H1 (cell line): ENCODE measurements around the gene CALR. TPM values are rescaled to one million over a fixed set of nuclear protein-coding genes. Genes with fewer than 3 reads are reported as not detected.

Experiments used
- CTCF ChIA-PET: fragments of 300-600 bp; sonication (Branson Sonifier 250); formaldehyde crosslinking; loops from one replicate; lab custom pipeline; 2021; ENCODE audit not compliant: partially characterized antibody; lab: Charles Lee
- POLR2A ChIA-PET: fragments of 300-600 bp; sonication (Branson Sonifier 250); formaldehyde crosslinking; loops from one replicate; lab custom pipeline; 2021; ENCODE audit warnings: inconsistent platforms; ENCODE audit not compliant: partially characterized antibody; lab: Charles Lee
- DNase-seq, 2 experiments: peaks; one replicate each; pipeline versions ENCODE4 v3.0.0 to v3.0.0-alpha.2; 2010 to 2022; ENCODE audit warnings: low spot score in 2 of 2, low read depth in 1 of 2, mixed read lengths in 1 of 2
- FAIRE-seq: peaks from 2 replicates; lab custom pipeline; 2011; peaks lifted over from hg19 to GRCh38; lab: Jason Lieb, UNC
- H2AFZ ChIP-seq: 2 replicates; pipeline ENCODE4 v1.8.1; 2012; ENCODE audit warnings: low read length, inconsistent platforms
- H2AK5ac ChIP-seq: 2 replicates; pipeline ENCODE4 v1.6.1; 2013; ENCODE audit warnings: low read depth, low read length
- H2BK120ac ChIP-seq: replicated peaks from 2 replicates; pipeline ENCODE3; 2013; ENCODE audit warnings: low read depth, low read length, inconsistent platforms
- H2BK12ac ChIP-seq: 2 replicates; pipeline ENCODE4 v1.6.1; 2013; ENCODE audit warnings: low read depth, low read length
- H2BK15ac ChIP-seq: 2 replicates; pipeline ENCODE4 v1.6.1; 2013; ENCODE audit warnings: low read length
- H2BK20ac ChIP-seq: 2 replicates; pipeline ENCODE4 v1.6.1; 2013; ENCODE audit warnings: low read length
- H2BK5ac ChIP-seq: 2 replicates; pipeline ENCODE4 v1.6.1; 2013; ENCODE audit warnings: low read depth, low read length
- H3K14ac ChIP-seq: 2 replicates; pipeline ENCODE4 v1.6.1; 2013; ENCODE audit warnings: inconsistent platforms; ENCODE audit not compliant: insufficient read length
- H3K18ac ChIP-seq: 2 replicates; pipeline ENCODE4 v1.6.1; 2013; ENCODE audit warnings: low read length; ENCODE audit errors: extremely low read depth
- H3K23ac ChIP-seq: 2 replicates; pipeline ENCODE4 v1.6.1; 2013; ENCODE audit warnings: inconsistent platforms; ENCODE audit not compliant: insufficient read length
- H3K23me2 ChIP-seq: 2 replicates; pipeline ENCODE4 v1.6.1; 2013; ENCODE audit warnings: low read depth, low read length
- H3K27ac ChIP-seq: 2 replicates; pipeline ENCODE4 v1.6.1; 2011; ENCODE audit warnings: low read depth, low read length, inconsistent platforms
- H3K27me3 ChIP-seq, 4 experiments: replicated peaks in 1 of 4; 1 replicate in 1 of 4; 2 replicates in 3 of 4; pipeline versions ENCODE4 v1.6.1 to v1.8.1; 2011 to 2013; ENCODE audit warnings: low read length in 3 of 4, mild to moderate bottlenecking in 3 of 4, inconsistent platforms in 2 of 4, mixed read lengths in 2 of 4, moderate library complexity in 1 of 4; ENCODE audit not compliant: control insufficient read depth in 3 of 4, insufficient read depth in 3 of 4; ENCODE audit errors: extremely low read depth in 1 of 4
- H3K36me3 ChIP-seq, 4 experiments: 2 replicates each; pipeline versions ENCODE4 v1.6.1 to v1.8.1; 2011 to 2013; ENCODE audit warnings: mild to moderate bottlenecking in 4 of 4, low read length in 3 of 4, moderate library complexity in 2 of 4, control low read depth in 1 of 4, inconsistent platforms in 1 of 4; ENCODE audit not compliant: insufficient read depth in 4 of 4, control insufficient read depth in 2 of 4
- H3K4ac ChIP-seq: replicated peaks from 2 replicates; pipeline ENCODE3; 2013; ENCODE audit warnings: low read length, low read depth, mixed read lengths, inconsistent platforms; ENCODE audit not compliant: insufficient read length
- H3K4me1 ChIP-seq, 4 experiments: replicated peaks in 1 of 4; 1 replicate in 1 of 4; 2 replicates in 3 of 4; pipeline versions ENCODE4 v1.6.1 to v1.8.1; 2011 to 2013; ENCODE audit warnings: low read length in 3 of 4, inconsistent platforms in 2 of 4, mixed read lengths in 1 of 4; ENCODE audit not compliant: insufficient read depth in 4 of 4, control insufficient read depth in 3 of 4
- H3K4me2 ChIP-seq, 2 experiments: 2 replicates each; pipeline versions ENCODE4 v1.6.1 to v1.8.1; 2011 to 2013; ENCODE audit warnings: low read depth in 2 of 2, low read length in 2 of 2, control low read depth in 1 of 2, inconsistent platforms in 1 of 2, mild to moderate bottlenecking in 1 of 2; ENCODE audit not compliant: insufficient read depth in 1 of 2
- H3K4me3 ChIP-seq, 4 experiments: fragments of 200-600, 300-600 bp in 1 of 4; sonication (generic), shearing (Covaris generic), sonication (Bioruptor Twin) in 1 of 4; 2 replicates each; pipeline versions ENCODE4 v1.5.1 to v1.8.1; 2011 to 2016; ENCODE audit warnings: low read length in 4 of 4, low read depth in 3 of 4, control low read depth in 2 of 4, inconsistent platforms in 2 of 4, mild to moderate bottlenecking in 2 of 4, mixed read lengths in 1 of 4, moderate library complexity in 1 of 4; ENCODE audit not compliant: insufficient read depth in 2 of 4; ENCODE audit errors: extremely low read depth in 1 of 4
- H3K56ac ChIP-seq: replicated peaks from 2 replicates; pipeline ENCODE3; 2013; ENCODE audit warnings: low read depth, mild to moderate bottlenecking, mixed read lengths, low read length, inconsistent platforms; ENCODE audit not compliant: insufficient read length
- H3K79me1 ChIP-seq: 2 replicates; pipeline ENCODE4 v1.6.1; 2013; ENCODE audit warnings: low read depth, low read length, control low read depth
- H3K79me2 ChIP-seq, 2 experiments: 2 replicates each; pipeline versions ENCODE4 v1.6.1 to v1.8.1; 2012 to 2013; ENCODE audit warnings: low read length in 2 of 2, mild to moderate bottlenecking in 2 of 2, inconsistent platforms in 1 of 2; ENCODE audit not compliant: insufficient read depth in 2 of 2, control insufficient read depth in 1 of 2
- H3K9ac ChIP-seq, 4 experiments: replicated peaks in 1 of 4; 1 replicate in 1 of 4; 2 replicates in 3 of 4; pipeline versions ENCODE4 v1.6.1 to v1.8.1; 2011 to 2013; ENCODE audit warnings: low read depth in 3 of 4, low read length in 3 of 4, control low read depth in 2 of 4, mild to moderate bottlenecking in 2 of 4, moderate library complexity in 2 of 4, inconsistent platforms in 1 of 4; ENCODE audit errors: extremely low read depth in 1 of 4
- H3K9me3 ChIP-seq, 2 experiments: 2 replicates each; pipeline versions ENCODE4 v1.6.1 to v1.8.1; 2012 to 2013; ENCODE audit warnings: mild to moderate bottlenecking in 2 of 2, moderate library complexity in 2 of 2, control low read depth in 1 of 2, inconsistent platforms in 1 of 2, low read depth in 1 of 2, low read length in 1 of 2, mixed read lengths in 1 of 2; ENCODE audit not compliant: insufficient read depth in 2 of 2
- H4K20me1 ChIP-seq, 2 experiments: replicated peaks in 1 of 2; 2 replicates each; pipeline versions ENCODE3 to v1.8.1; 2011 to 2013; ENCODE audit warnings: inconsistent platforms in 2 of 2, low read length in 2 of 2, mild to moderate bottlenecking in 1 of 2; ENCODE audit not compliant: insufficient read depth in 2 of 2, control insufficient read depth in 1 of 2
- H4K5ac ChIP-seq: 2 replicates; pipeline ENCODE4 v1.6.1; 2013; ENCODE audit warnings: low read length, low read depth, mixed read lengths, inconsistent platforms; ENCODE audit not compliant: insufficient read length
- H4K8ac ChIP-seq: 2 replicates; pipeline ENCODE4 v1.8.0; 2013; ENCODE audit warnings: mild to moderate bottlenecking, moderate library complexity, low read length, inconsistent platforms; ENCODE audit not compliant: insufficient read depth; ENCODE audit errors: extremely low read depth
- H4K91ac ChIP-seq: replicated peaks from 2 replicates; pipeline ENCODE3; 2013; ENCODE audit warnings: low read length, mixed read lengths, inconsistent platforms; ENCODE audit not compliant: insufficient read length
- CHD2 ChIP-seq: IDR thresholded peaks from 2 replicates; pipeline ENCODE4 v1.6.1; 2012; ENCODE audit warnings: low read length, improper control_type of control experiment
- TAF1 ChIP-seq: IDR thresholded peaks from 2 replicates; pipeline ENCODE4 v1.6.1; 2011; ENCODE audit warnings: mild to moderate bottlenecking, low read depth, low read length
- WGBS, 2 experiments: shearing (Covaris generic) in 1 of 2; methylation state at CpG; one replicate each; pipeline versions ENCODE4 v1.1.6 to v1.1.7; 2013 to 2015; ENCODE audit warnings: low lambda C conversion rate in 2 of 2, mixed read lengths in 2 of 2, inconsistent platforms in 1 of 2, low coverage in 1 of 2, missing lambda C conversion rate in 1 of 2; ENCODE audit not compliant: insufficient replicate concordance in 2 of 2, insufficient coverage in 1 of 2, insufficient read length in 1 of 2; ENCODE audit errors: extremely low coverage in 1 of 2, missing lambda C conversion rate in 1 of 2; 5-methylcytosine and 5-hydroxymethylcytosine counted together
- polyA plus RNA-seq, 7 experiments: library from polyadenylated mRNA; depleted of rRNA in 3 of 7; stranded (reverse) in 5 of 7; unstranded in 2 of 7; fragments of >200 nt in 5 of 7; fragments of 200-250 nt in 2 of 7; gene quantifications; 1 replicate in 5 of 7; 2 replicates in 1 of 7; 4 replicates in 1 of 7; pipeline versions ENCODE4 v1.2.1 to v1.2.3, GENCODE V29; 2011 to 2013; ENCODE audit warnings: missing spikeins in 2 of 7, mixed read lengths in 2 of 7
- total RNA-seq: library from RNA; stranded (reverse); fragmentation: NEBNext Ultra II Directional; extraction: Animal tissue kit (Norgen Biotek cat#: 25700); gene quantifications from 2 replicates; pipeline ENCODE4 v1.2.1, GENCODE V29; 2021

The CALR gene
- total and polyA plus RNA-seq, 2 of the 8 experiments (the other 6 are each of a cell fraction or from before 2014, with no cell fraction given) = 591 to 1,155 TPM

DNA sequence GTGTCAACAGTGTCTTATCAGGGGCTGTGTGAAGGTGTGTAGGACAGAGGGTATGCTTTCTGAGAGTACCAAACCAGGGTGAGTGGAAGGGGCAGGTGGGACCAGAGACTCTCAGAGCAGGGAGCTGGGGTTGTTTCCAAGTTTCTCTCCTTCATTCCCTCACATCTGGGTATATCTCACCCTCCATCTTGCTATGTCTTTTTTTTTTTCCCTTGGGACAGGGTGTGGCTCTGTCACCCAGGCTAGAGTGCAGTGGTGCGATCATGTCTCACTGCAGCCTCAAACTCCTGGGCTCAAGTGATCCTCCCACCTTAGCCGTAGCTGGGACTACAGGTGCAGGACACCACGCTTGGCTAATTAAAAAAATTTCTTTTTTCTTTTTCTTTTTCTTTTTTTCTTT lies 41.6 kb downstream of the CALR start:
- H3K27ac ChIP-seq = no peak overlapping the region
- CTCF ChIA-PET = interaction anchor here (0.8 to 16.3 kb wide), 13 partner anchors 13 to 125 kb away, joined by 3 to 431 read pairs (median 5); partner anchors contain the start of genes DAND5 and LYL1
- peaks cover 0 to 6% of the 10 kb centered on the region in 2 experiments for H4K20me1 ChIP-seq
- H3K18ac ChIP-seq = no peak overlapping the region
- no peak overlapping the region for H2AFZ ChIP-seq
- no peak for DNase-seq
- peaks cover 4% of the 10 kb centered on the region; the same call in 1 of the 2 replicates for H3K23me2 ChIP-seq
- no peak overlapping the region for H2BK15ac ChIP-seq
- H3K27me3 ChIP-seq = peaks cover 2 to 25% (median 17%) of the 10 kb centered on the region in 4 experiments
- H3K4me1 ChIP-seq = no peaks in the 10 kb centered on the region; a peak in 1 of 7 replicates
- no peak overlapping the region for H3K9ac ChIP-seq
- H3K14ac ChIP-seq = no peak overlapping the region
- no peaks in the 10 kb centered on the region for H3K79me1 ChIP-seq
- H2BK20ac ChIP-seq = no peak overlapping the region
- FAIRE-seq = no peak
- no peak overlapping the region for H4K5ac ChIP-seq
- no peak overlapping the region for H3K4me3 ChIP-seq
- H3K9me3 ChIP-seq = no peaks in the 10 kb centered on the region
- H3K36me3 ChIP-seq = no peaks in the 10 kb centered on the region
- H3K23ac ChIP-seq = no peak overlapping the region
- no peak overlapping the region for H3K56ac ChIP-seq
- no peaks in the 10 kb centered on the region for H3K79me2 ChIP-seq
- H2AK5ac ChIP-seq = no peak overlapping the region
- no peak overlapping the region for H2BK120ac ChIP-seq
- H4K8ac ChIP-seq = no peak overlapping the region
- WGBS, 2 experiments = 91% methylated on average over 3 of the region's 3 CpGs; no CpG with 5 or more reads in 1 of the 2 experiments
- H4K91ac ChIP-seq = no peak overlapping the region
- H2BK12ac ChIP-seq = no peak overlapping the region
- H2BK5ac ChIP-seq = no peak overlapping the region
- H3K4me2 ChIP-seq = no peak overlapping the region
- H3K4ac ChIP-seq = no peak overlapping the region
- POLR2A ChIA-PET = interaction anchor here (0.6 to 3.7 kb wide), 9 partner anchors 28 to 175 kb away, joined by 3 to 15 read pairs (median 3); no protein-coding TSS in a partner anchor
- no peak for TF ChIP-seq CHD2
- no peak for TF ChIP-seq TAF1
